Uterus (tissue), 2 donors: Measurements from ENCODE around the gene DDX51.

Source experiments
- CTCF ChIP-seq, 4 experiments: fragments of 200-600 bp in 2 of 4; fragments of 450-650 bp in 2 of 4; sonication (generic) in 2 of 4; IDR thresholded peaks; one replicate each; pipeline ENCODE4 v1.5.1; 2016 to 2019; ENCODE audit warnings: antibody characterized with exemption in 4 of 4, mild to moderate bottlenecking in 2 of 4, moderate library complexity in 1 of 4
- POLR2A ChIP-seq, 2 donors: fragments of 450-650 bp; IDR thresholded peaks; one replicate each; pipeline ENCODE4 v1.6.1; 2016; ENCODE audit warnings: antibody characterized with exemption in 2 of 2, mild to moderate bottlenecking in 1 of 2, moderate library complexity in 1 of 2

GRCh38 chr12:132155771-132156572 lies 11.9 kb upstream of the DDX51 start:
- no peak for TF ChIP-seq CTCF (IDR thresholded peaks at IDR 0.05)
- no peak for TF ChIP-seq POLR2A (IDR thresholded peaks at IDR 0.05)
